ENCODE results near the gene SPPL2A. TPM values are rescaled to one million over a fixed set of nuclear protein-coding genes. Genes with fewer than 3 reads are reported as not detected.

Gene SPPL2A
- total and polyA plus RNA-seq, 2 donors (not counting 3 experiments of a cell fraction or from before 2014, with no cell fraction given): 38.8 to 88.7 TPM

DNA sequence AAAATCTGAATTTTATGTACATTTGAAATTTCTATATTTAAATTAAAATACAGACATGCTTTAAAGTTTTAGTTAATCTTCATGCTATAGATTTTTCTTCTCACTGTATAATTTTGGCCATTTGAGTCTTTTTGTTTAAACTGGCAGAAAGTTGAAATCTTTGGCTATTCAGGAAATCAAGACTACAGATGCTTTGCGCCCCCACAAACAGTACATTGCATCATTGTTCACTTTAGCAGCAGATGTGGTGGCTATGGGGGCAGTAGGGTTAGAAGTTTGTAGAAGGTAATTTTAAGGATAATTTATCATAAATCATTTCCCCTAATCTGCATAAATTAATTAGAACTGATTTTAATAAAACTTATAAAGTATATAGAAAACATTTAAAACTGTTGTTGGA, 20.9 kb downstream of the SPPL2A start:
- H3K36me3 ChIP-seq (ENCODE audit: control insufficient read depth in 2 of 2, extremely low read depth in 1 of 2, insufficient read depth in 2 of 2, low read length in 2 of 2): peaks cover 0 to 3% of the 10 kb centered on the region in 2 experiments
- H3K27ac ChIP-seq (ENCODE audit: insufficient read depth, low read depth, low read length): no peak overlapping the region
- BruUV-seq (replicated peaks): no TSS peak
- H3K27me3 ChIP-seq (ENCODE audit: control insufficient read depth in 2 of 2, insufficient read depth in 2 of 2, low read length in 2 of 2): no peaks in the 10 kb centered on the region
- intact Hi-C loops (cut with micrococcal nuclease): no loop called here
- FAIRE-seq (no peak), DNase-seq (ENCODE audit: low read depth, low spot score) (peak; percentile 16)
- H3K4me2 ChIP-seq (ENCODE audit: insufficient read depth, low read length): no peak overlapping the region
- dilution Hi-C loops (cut with MboI; ENCODE audit: extremely low pct_ligation_motif_present, low sequenced_read_pairs): no loop called here
- H2AFZ ChIP-seq (ENCODE audit: low read depth, low read length): no peak overlapping the region
- H4K20me1 ChIP-seq (replicated peaks; ENCODE audit: control insufficient read depth, extremely low read depth, insufficient read depth, low read length): no peaks in the 10 kb centered on the region
- ChIA-PET POLR2A (no interaction called here), CTCF (interaction anchor here (0.8 to 2.5 kb wide), 2 partner anchors 12 to 24 kb away, joined by 3 to 8 read pairs; no protein-coding TSS in a partner anchor)
- H3K9me1 ChIP-seq (replicated peaks; ENCODE audit: control insufficient read depth, extremely low read depth, insufficient read depth, low read length): no peaks in the 10 kb centered on the region
- no peak overlapping the region for H3K9ac ChIP-seq (replicated peaks; ENCODE audit: extremely low read depth, insufficient read depth, low read length)
- no peak overlapping the region for H3K4me3 ChIP-seq (replicated peaks in 1 of 3; ENCODE audit: insufficient read depth in 1 of 3, low read depth in 1 of 3, low read length in 3 of 3)
- H3K4me1 ChIP-seq (ENCODE audit: control insufficient read depth, extremely low read depth, insufficient read depth, low read length): no peaks in the 10 kb centered on the region
- TF ChIP-seq POLR2A (IDR thresholded peaks at IDR 0.05; ENCODE audit: low read depth, low read length) (no peak), EZH2 (IDR thresholded peaks at IDR 0.05; ENCODE audit: borderline replicate concordance, low read depth, low read length, severe bottlenecking) (no peak)
- no peaks in the 10 kb centered on the region for H3K9me3 ChIP-seq (replicated peaks; ENCODE audit: control insufficient read depth, insufficient read depth, low read length)
- H3K79me2 ChIP-seq (ENCODE audit: control insufficient read depth, insufficient read depth, low read length): no peaks in the 10 kb centered on the region

DNA sequence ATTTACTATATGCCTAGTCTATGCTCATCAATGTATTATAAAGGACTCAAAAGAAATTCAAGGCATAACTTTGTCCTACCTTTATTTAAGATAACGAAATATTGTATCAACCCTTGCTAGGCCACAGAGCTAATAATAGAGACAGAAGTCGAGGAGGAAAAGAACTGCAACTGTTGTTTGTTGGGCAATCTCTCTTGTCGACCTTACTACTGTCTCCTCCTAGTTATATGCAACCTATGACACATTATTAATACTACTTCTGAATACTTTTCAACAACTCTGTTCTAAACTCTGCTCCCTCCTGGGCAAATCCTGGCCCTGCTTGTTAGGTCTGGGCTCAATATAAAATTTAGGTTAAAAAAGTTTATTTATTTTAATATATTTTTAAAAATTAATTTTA, 24.6 kb downstream of the SPPL2A start:
- DNase-seq (ENCODE audit: low read depth, low spot score) (no peak), FAIRE-seq (no peak)
- ChIA-PET CTCF (interaction anchor here (0.7 kb wide), 1 partner anchor 40 kb away, joined by 3 read pairs; no protein-coding TSS in a partner anchor), POLR2A (no interaction called here)
- BruUV-seq (replicated peaks): no TSS peak
- TF ChIP-seq POLR2A (IDR thresholded peaks at IDR 0.05; ENCODE audit: low read depth, low read length): no peak
- no peak for TF ChIP-seq EZH2 (IDR thresholded peaks at IDR 0.05; ENCODE audit: borderline replicate concordance, low read depth, low read length, severe bottlenecking)
- no peak for TF ChIP-seq POLR2AphosphoS5 (IDR thresholded peaks at IDR 0.05; ENCODE audit: insufficient read depth, low read depth, low read length)
- TF ChIP-seq, protein P1, sequence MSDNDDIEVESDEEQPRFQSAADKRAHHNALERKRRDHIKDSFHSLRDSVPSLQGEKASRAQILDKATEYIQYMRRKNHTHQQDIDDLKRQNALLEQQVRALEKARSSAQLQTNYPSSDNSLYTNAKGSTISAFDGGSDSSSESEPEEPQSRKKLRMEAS (IDR thresholded peaks at IDR 0.05; ENCODE audit: insufficient read depth, insufficient read length): no peak
- no peak for TF ChIP-seq FOS (IDR thresholded peaks at IDR 0.05; ENCODE audit: borderline replicate concordance, insufficient read depth, low read length)
- TF ChIP-seq MYC (IDR thresholded peaks at IDR 0.05; ENCODE audit: low read depth, low read length): no peak
- TF ChIP-seq, protein P2, sequence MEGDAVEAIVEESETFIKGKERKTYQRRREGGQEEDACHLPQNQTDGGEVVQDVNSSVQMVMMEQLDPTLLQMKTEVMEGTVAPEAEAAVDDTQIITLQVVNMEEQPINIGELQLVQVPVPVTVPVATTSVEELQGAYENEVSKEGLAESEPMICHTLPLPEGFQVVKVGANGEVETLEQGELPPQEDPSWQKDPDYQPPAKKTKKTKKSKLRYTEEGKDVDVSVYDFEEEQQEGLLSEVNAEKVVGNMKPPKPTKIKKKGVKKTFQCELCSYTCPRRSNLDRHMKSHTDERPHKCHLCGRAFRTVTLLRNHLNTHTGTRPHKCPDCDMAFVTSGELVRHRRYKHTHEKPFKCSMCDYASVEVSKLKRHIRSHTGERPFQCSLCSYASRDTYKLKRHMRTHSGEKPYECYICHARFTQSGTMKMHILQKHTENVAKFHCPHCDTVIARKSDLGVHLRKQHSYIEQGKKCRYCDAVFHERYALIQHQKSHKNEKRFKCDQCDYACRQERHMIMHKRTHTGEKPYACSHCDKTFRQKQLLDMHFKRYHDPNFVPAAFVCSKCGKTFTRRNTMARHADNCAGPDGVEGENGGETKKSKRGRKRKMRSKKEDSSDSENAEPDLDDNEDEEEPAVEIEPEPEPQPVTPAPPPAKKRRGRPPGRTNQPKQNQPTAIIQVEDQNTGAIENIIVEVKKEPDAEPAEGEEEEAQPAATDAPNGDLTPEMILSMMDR (IDR thresholded peaks at IDR 0.05; ENCODE audit: extremely low read depth in 1 of 2, insufficient read depth in 1 of 2, low read depth in 1 of 2, low read length in 2 of 2): no peak
- TF ChIP-seq JUN (IDR thresholded peaks at IDR 0.05; ENCODE audit: borderline replicate concordance, insufficient read depth, insufficient read length, low read depth): no peak
- H3K9me3 ChIP-seq (replicated peaks; ENCODE audit: control insufficient read depth, insufficient read depth, low read length): no peaks in the 10 kb centered on the region
- no peak overlapping the region for H2AFZ ChIP-seq (ENCODE audit: low read depth, low read length)
- H3K4me2 ChIP-seq (ENCODE audit: insufficient read depth, low read length): no peak overlapping the region
- H3K27me3 ChIP-seq (ENCODE audit: control insufficient read depth in 2 of 2, insufficient read depth in 2 of 2, low read length in 2 of 2): no peaks in the 10 kb centered on the region
- no peaks in the 10 kb centered on the region for H3K36me3 ChIP-seq (ENCODE audit: control insufficient read depth in 2 of 2, extremely low read depth in 1 of 2, insufficient read depth in 2 of 2, low read length in 2 of 2)
- no peak overlapping the region for H3K9ac ChIP-seq (replicated peaks; ENCODE audit: extremely low read depth, insufficient read depth, low read length)
- no peaks in the 10 kb centered on the region for H3K79me2 ChIP-seq (ENCODE audit: control insufficient read depth, insufficient read depth, low read length)
- intact Hi-C loops (cut with micrococcal nuclease): no loop called here
- no peak overlapping the region for H3K4me3 ChIP-seq (replicated peaks in 1 of 3; ENCODE audit: insufficient read depth in 1 of 3, low read depth in 1 of 3, low read length in 3 of 3)
- no peaks in the 10 kb centered on the region for H4K20me1 ChIP-seq (replicated peaks; ENCODE audit: control insufficient read depth, extremely low read depth, insufficient read depth, low read length)
- H3K4me1 ChIP-seq (ENCODE audit: control insufficient read depth, extremely low read depth, insufficient read depth, low read length): no peaks in the 10 kb centered on the region
- H3K9me1 ChIP-seq (replicated peaks; ENCODE audit: control insufficient read depth, extremely low read depth, insufficient read depth, low read length): no peaks in the 10 kb centered on the region
- dilution Hi-C loops (cut with MboI; ENCODE audit: extremely low pct_ligation_motif_present, low sequenced_read_pairs): no loop called here
- H3K27ac ChIP-seq (ENCODE audit: insufficient read depth, low read depth, low read length): no peak overlapping the region

All from endothelial cell of umbilical vein (primary cell).